ENCODE measurements around the gene SLC6A2. TPM values are rescaled to one million over a fixed set of nuclear protein-coding genes. Genes with fewer than 3 reads are reported as not detected.

The SLC6A2 gene
- total RNA-seq, 6 donors from 2014 or later = 0.20 TPM; not detected in 5

DNA sequence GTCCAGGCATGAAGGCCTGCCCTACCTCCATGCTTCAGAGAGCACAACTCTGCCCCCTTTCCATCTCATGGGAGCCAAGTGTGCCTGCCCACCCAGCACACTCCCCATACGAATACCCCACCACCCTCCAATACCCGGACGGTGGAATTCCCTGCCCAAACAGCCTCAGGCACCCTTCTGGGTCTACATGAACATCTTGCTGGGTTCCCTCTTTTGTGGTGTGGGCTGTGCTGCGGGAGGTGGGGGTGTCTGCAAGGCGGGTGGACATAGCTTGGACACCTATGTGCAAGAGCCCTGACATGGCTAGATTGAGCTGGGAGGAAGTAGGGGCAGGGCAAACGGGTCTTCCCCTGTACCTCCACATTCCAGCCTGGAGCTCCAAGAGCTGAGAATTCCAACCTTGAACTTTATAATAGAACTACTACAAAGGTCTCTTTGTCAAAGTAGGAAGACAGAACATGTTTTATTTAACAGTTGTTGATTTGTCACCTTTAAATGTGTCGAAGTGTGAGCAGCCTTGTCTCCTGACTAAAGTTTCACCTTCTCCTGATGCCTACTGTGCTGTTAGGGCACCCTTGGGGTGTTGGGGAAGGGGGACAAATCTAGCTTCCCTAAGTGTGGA, 9.1 kb downstream of the SLC6A2 start:
- H3K4me1 ChIP-seq = no peaks in the 10 kb centered on the region
- no peaks in the 10 kb centered on the region for H3K27me3 ChIP-seq
- ATAC-seq (ENCODE audit: low FRiP score in 2 of 2) (no peak), DNase-seq (no peak)
- TF ChIP-seq, protein P1, sequence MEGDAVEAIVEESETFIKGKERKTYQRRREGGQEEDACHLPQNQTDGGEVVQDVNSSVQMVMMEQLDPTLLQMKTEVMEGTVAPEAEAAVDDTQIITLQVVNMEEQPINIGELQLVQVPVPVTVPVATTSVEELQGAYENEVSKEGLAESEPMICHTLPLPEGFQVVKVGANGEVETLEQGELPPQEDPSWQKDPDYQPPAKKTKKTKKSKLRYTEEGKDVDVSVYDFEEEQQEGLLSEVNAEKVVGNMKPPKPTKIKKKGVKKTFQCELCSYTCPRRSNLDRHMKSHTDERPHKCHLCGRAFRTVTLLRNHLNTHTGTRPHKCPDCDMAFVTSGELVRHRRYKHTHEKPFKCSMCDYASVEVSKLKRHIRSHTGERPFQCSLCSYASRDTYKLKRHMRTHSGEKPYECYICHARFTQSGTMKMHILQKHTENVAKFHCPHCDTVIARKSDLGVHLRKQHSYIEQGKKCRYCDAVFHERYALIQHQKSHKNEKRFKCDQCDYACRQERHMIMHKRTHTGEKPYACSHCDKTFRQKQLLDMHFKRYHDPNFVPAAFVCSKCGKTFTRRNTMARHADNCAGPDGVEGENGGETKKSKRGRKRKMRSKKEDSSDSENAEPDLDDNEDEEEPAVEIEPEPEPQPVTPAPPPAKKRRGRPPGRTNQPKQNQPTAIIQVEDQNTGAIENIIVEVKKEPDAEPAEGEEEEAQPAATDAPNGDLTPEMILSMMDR (IDR thresholded peaks at IDR 0.05) = no peak
- TF ChIP-seq EP300 (IDR thresholded peaks at IDR 0.05) (no peak), POLR2AphosphoS5 (IDR thresholded peaks at IDR 0.05) (no peak), POLR2A (IDR thresholded peaks at IDR 0.05) (no peak)
- 85 to 93% methylated on average over 7 of the region's 7 CpGs for WGBS, 2 donors
- H3K4me3 ChIP-seq = no peak overlapping the region
- no peak overlapping the region for H3K27ac ChIP-seq
- no peaks in the 10 kb centered on the region for H3K9me3 ChIP-seq
- no peaks in the 10 kb centered on the region for H3K36me3 ChIP-seq

DNA sequence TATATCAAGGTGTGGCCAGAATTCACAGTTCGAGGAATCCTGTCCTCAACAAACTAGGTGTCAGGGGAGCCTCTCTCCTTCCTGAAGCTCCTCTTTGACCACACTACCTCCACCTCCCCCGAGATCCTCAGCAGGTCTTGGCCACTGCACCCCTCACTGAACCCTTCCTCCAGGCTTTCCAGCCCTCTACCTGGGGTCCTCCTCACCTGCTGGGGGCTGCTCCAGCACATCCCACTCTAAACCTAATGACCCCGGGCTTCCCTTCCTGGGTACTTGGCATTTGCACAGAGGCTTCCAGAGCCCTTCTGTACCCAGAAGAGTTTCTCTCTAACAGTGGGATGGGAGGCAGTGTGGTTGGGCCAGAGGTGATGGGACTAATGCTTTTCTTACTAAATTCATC, 9.7 kb downstream of the SLC6A2 start:
- no peaks in the 10 kb centered on the region for H3K4me1 ChIP-seq
- no peaks in the 10 kb centered on the region for H3K27me3 ChIP-seq
- H3K4me3 ChIP-seq = no peak overlapping the region
- no peak for TF ChIP-seq EP300 (IDR thresholded peaks at IDR 0.05)
- TF ChIP-seq POLR2A (IDR thresholded peaks at IDR 0.05) = no peak
- TF ChIP-seq POLR2AphosphoS5 (IDR thresholded peaks at IDR 0.05) = no peak
- TF ChIP-seq, protein P1 (IDR thresholded peaks at IDR 0.05) = no peak
- no peaks in the 10 kb centered on the region for H3K36me3 ChIP-seq
- ATAC-seq (ENCODE audit: low FRiP score in 2 of 2) (no peak), DNase-seq (no peak)
- H3K27ac ChIP-seq = no peak overlapping the region
- no peaks in the 10 kb centered on the region for H3K9me3 ChIP-seq
- WGBS, 2 donors = 79 to 81% methylated on average over 2 to 3 of the region's 3 CpGs

DNA sequence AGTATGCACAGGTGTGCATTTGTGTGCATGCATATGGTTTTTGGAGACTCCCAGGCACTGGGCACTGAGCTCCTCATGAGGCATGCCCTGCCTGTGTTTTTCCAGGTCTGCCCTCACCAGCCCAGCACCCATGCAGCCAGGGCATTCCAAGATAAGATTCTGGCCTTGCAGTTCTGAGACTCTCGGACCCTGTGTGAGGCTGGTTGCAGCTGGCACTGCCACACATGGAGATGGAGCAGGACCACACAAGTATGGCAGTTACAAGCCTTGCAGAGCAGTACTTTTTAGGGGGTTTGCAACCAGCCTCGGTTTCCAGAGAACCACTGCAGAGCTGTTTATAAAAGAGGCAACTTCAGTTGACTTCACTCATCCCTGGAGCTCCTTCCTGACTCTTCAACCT, 10.2 kb downstream of the SLC6A2 start:
- H3K9me3 ChIP-seq = no peaks in the 10 kb centered on the region
- no peaks in the 10 kb centered on the region for H3K4me1 ChIP-seq
- no peak for TF ChIP-seq EP300 (IDR thresholded peaks at IDR 0.05)
- TF ChIP-seq, protein P1 (IDR thresholded peaks at IDR 0.05) = no peak
- TF ChIP-seq POLR2A (IDR thresholded peaks at IDR 0.05) = no peak
- no peak for TF ChIP-seq POLR2AphosphoS5 (IDR thresholded peaks at IDR 0.05)
- no peaks in the 10 kb centered on the region for H3K27me3 ChIP-seq
- 67 to 71% methylated on average over 1 to 2 of the region's 2 CpGs for WGBS, 2 donors
- H3K4me3 ChIP-seq = no peak overlapping the region
- DNase-seq (no peak), ATAC-seq (ENCODE audit: low FRiP score in 2 of 2) (no peak)
- no peak overlapping the region for H3K27ac ChIP-seq
- H3K36me3 ChIP-seq = no peaks in the 10 kb centered on the region

DNA sequence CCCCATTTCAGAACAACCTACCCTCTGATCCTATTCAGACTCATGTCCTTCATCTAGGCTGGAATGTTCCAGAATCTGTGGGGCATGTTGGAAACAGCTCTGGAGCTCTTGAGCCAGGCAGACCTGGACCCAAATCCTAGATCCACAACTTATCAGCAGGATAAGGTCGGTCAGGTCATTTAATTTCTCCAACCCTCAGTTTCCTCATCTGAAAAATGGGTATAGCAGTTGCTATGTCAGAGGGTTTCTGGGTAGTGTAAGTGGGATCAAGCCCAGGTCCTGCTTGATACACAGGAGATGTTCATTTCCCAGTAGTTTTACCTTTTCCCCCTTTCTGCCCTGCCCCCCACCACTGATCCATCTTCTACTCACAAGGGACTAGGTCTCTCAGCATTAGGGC, 12.0 kb downstream of the SLC6A2 start:
- 80 to 86% methylated on average over 1 of the region's 1 CpG for WGBS, 2 donors
- Histone ChIP-seq H3K27ac (no peak overlapping the region), H3K36me3 (no peaks in the 10 kb centered on the region), H3K4me1 (no peaks in the 10 kb centered on the region), H3K27me3 (no peaks in the 10 kb centered on the region), H3K9me3 (no peaks in the 10 kb centered on the region), H3K4me3 (no peak overlapping the region)
- ATAC-seq (ENCODE audit: low FRiP score in 2 of 2) (no peak), DNase-seq (no peak)
- no peak for TF ChIP-seq EP300 (IDR thresholded peaks at IDR 0.05)
- TF ChIP-seq, protein P1 (IDR thresholded peaks at IDR 0.05) = no peak
- no peak for TF ChIP-seq POLR2AphosphoS5 (IDR thresholded peaks at IDR 0.05)
- no peak for TF ChIP-seq POLR2A (IDR thresholded peaks at IDR 0.05)

Data from upper lobe of left lung (tissue), 6 donors.